ENCODE data around the gene CRIP1. TPM values are rescaled to one million over a fixed set of nuclear protein-coding genes. Genes with fewer than 3 reads are reported as not detected.
A peak's percentile ranks its signal among the peaks of the same experiment; 100 is the strongest.

CRIP1 gene
- total RNA-seq, 1 experiment from 2014 or later: 48.7 TPM

DNA sequence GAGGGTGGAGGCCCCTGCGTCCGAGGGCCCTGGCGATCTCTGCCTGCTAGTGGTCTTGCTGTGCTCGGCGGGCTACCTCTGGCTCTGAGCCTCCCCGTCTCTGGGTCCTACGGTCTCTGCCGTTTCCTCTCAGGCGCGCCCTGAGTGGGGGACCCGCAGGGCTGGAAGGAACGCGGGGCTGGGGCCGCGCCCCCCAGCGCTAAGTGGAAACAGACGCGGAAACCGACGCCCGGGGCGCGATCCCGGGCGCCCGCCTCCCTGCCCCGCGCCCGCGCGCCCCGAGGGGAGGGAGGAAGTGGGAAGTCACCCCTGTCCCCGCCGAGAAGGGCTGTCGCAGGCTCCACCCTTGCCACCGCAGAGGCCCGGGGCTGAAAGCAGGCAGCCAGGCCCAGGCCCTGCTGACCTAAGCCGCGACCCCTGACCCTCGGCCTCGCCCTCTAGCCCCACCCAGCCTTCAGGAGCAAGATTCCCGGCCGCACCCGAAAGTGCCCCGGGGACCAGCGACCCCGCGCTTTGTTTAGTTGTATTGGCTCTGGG is 831 bp downstream of the CRIP1 start:
- no peak for ATAC-seq
- no peak for DNase-seq
- peak overlapping the region; percentile 66 for H3K4me3 ChIP-seq (ENCODE audit: low read length)
- POLR2A ChIA-PET (ENCODE audit: unreplicated experiment): no interaction called here
- H2AFZ ChIP-seq (ENCODE audit: low read length): peak overlapping the region; percentile 50; the same call in 1 of the 2 replicates
- peaks cover 9% of the 10 kb centered on the region for H3K79me2 ChIP-seq (ENCODE audit: low read length)
- peaks cover 8% of the 10 kb centered on the region for H4K20me1 ChIP-seq (ENCODE audit: low read length)
- CTCF ChIA-PET: no interaction called here
- BruUV-seq (replicated peaks): no TSS peak
- intact Hi-C loops (cut with micrococcal nuclease): no loop called here
- H3K4me1 ChIP-seq (ENCODE audit: insufficient read depth, low read length): peaks cover 37% of the 10 kb centered on the region
- no peak overlapping the region for H3K27ac ChIP-seq (ENCODE audit: low read length)
- no peaks in the 10 kb centered on the region for H3F3A ChIP-seq (ENCODE audit: low read length, unreplicated experiment)
- H3K9me2 ChIP-seq (replicated peaks; ENCODE audit: low read length): no peaks in the 10 kb centered on the region
- H3K36me3 ChIP-seq (ENCODE audit: low read depth, low read length): no peaks in the 10 kb centered on the region
- no peaks in the 10 kb centered on the region for H3K9me3 ChIP-seq (ENCODE audit: low read length)
- peak overlapping the region; percentile 83 for H3K4me2 ChIP-seq (ENCODE audit: low read length)
- TF ChIP-seq EZH2 (IDR thresholded peaks at IDR 0.05; ENCODE audit: low read length, unreplicated experiment): no peak
- no peak for TF ChIP-seq CTCF (conservative IDR thresholded peaks at IDR 0.05; ENCODE audit: low read depth, low read length)
- TF ChIP-seq EZH2phosphoT487 (IDR thresholded peaks at IDR 0.05; ENCODE audit: borderline replicate concordance, low read length): no peak
- no peaks in the 10 kb centered on the region for H3K27me3 ChIP-seq (ENCODE audit: low read length)
- peak overlapping the region; percentile 65 for H3K9ac ChIP-seq (ENCODE audit: low read length)

DNA sequence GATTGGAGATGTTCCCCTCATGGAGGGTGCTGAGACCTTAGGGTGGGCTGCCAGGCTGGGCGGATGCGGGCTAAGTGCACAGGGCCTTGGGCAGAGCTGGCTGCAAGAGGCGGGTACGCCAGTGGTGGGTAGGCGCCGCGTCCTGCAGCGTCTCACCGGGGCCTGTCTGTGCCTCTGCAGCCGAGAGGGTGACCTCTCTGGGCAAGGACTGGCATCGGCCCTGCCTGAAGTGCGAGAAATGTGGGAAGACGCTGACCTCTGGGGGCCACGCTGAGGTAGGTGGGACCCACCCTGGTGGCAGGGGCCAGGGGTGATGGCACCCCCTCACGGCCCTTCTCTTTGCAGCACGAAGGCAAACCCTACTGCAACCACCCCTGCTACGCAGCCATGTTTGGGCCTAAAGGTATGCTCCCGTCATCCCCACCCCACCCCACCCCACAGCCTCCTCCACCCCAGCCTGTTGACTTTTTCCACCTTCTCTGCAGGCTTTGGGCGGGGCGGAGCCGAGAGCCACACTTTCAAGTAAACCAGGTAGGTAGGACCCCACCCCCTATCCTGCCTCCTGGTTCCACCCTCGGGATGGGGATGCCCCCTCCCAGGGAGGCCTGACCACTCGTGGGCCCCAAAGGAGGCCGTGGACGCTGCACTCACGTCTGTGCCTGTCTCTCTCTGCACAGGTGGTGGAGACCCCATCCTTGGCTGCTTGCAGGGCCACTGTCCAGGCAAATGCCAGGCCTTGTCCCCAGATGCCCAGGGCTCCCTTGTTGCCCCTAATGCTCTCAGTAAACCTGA is 1.5 kb downstream of the CRIP1 start:
- Histone ChIP-seq H3K9me3 (ENCODE audit: low read length) (no peaks in the 10 kb centered on the region), H3K9me2 (replicated peaks; ENCODE audit: low read length) (no peaks in the 10 kb centered on the region), H3K4me2 (ENCODE audit: low read length) (peak overlapping the region; percentile 83), H3F3A (ENCODE audit: low read length, unreplicated experiment) (no peaks in the 10 kb centered on the region), H3K36me3 (ENCODE audit: low read depth, low read length) (no peaks in the 10 kb centered on the region), H4K20me1 (ENCODE audit: low read length) (peaks cover 11% of the 10 kb centered on the region), H2AFZ (ENCODE audit: low read length) (no peak overlapping the region), H3K4me1 (ENCODE audit: insufficient read depth, low read length) (peaks cover 30% of the 10 kb centered on the region), H3K4me3 (ENCODE audit: low read length) (peak overlapping the region; percentile 66), H3K27me3 (ENCODE audit: low read length) (no peaks in the 10 kb centered on the region), H3K27ac (ENCODE audit: low read length) (no peak overlapping the region), H3K79me2 (ENCODE audit: low read length) (peaks cover 13% of the 10 kb centered on the region), H3K9ac (ENCODE audit: low read length) (peak overlapping the region; percentile 65; the same call in 1 of the 2 replicates)
- ChIA-PET CTCF (interaction anchor here (0.6 to 2.7 kb wide), 3 partner anchors 7 to 117 kb away, joined by 5 to 24 read pairs (median 10); no protein-coding TSS in a partner anchor), POLR2A (ENCODE audit: unreplicated experiment) (no interaction called here)
- TF ChIP-seq CTCF (conservative IDR thresholded peaks at IDR 0.05; ENCODE audit: low read depth, low read length) (no peak), EZH2phosphoT487 (IDR thresholded peaks at IDR 0.05; ENCODE audit: borderline replicate concordance, low read length) (no peak), EZH2 (IDR thresholded peaks at IDR 0.05; ENCODE audit: low read length, unreplicated experiment) (no peak)
- no peak for DNase-seq
- ATAC-seq: no peak
- intact Hi-C loops (cut with micrococcal nuclease): no loop called here
- BruUV-seq (replicated peaks): no TSS peak
